Liver (tissue), 3 donors: ENCODE measurements around the gene IP6K1.

Experiments used
- ATF3 ChIP-seq: IDR thresholded peaks from 2 replicates; pipeline ENCODE4 v1.6.1; 2016; ENCODE audit warnings: antibody characterized with exemption
- CTCF ChIP-seq: fragments of 150-350 bp; IDR thresholded peaks from 2 replicates; pipeline ENCODE4 v1.5.1; 2017; ENCODE audit warnings: improper control_type of control experiment, low read depth, low read length; ENCODE audit not compliant: missing input control
- HNF4G ChIP-seq: IDR thresholded peaks from 2 replicates; pipeline ENCODE4 v1.6.1; 2016; ENCODE audit warnings: antibody characterized with exemption
- TF ChIP-seq, protein P1 (sequence below): IDR thresholded peaks from 2 replicates; pipeline ENCODE4 v1.6.1; 2016; ENCODE audit warnings: antibody characterized with exemption, mild to moderate bottlenecking
- donor health status: healthy.
- donor health status: healthy.

DNA sequence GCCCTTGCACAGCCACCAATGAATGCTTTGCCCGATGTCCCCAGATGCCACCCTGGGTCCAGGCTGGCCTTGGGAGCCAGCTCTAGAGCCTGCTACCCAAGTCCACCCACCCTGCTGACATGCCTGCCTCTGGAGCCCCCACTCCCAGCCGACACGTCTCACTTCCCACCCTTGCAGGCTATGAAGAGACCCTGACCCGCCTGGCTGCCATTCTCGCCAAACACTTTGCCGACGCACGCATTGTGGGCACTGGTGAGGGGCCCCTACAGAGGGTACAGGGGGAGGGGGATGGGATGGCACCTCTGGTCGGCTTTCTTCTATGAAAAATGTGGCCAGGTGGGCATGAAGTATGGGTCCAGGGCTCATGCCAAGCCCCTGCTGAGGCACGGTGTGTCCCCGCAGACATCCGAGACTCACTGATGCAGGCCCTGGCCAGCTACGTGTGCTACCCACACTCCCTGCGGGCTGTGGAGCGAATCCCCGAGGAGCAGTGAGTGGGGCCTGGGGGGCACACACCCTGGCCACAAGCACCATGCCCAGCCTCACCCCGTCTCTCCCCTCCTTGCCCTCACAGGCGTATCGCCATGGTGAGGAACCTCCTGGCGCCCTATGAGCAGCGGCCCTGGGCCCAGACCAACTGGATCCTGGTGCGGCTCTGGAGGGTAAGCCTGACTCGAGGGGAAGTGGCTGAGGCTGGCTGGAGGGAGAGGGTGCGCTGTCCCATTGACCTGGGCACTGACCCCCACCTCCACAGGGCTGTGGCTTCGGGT lies 72.8 kb downstream of the IP6K1 start:
- TF ChIP-seq, protein P1, sequence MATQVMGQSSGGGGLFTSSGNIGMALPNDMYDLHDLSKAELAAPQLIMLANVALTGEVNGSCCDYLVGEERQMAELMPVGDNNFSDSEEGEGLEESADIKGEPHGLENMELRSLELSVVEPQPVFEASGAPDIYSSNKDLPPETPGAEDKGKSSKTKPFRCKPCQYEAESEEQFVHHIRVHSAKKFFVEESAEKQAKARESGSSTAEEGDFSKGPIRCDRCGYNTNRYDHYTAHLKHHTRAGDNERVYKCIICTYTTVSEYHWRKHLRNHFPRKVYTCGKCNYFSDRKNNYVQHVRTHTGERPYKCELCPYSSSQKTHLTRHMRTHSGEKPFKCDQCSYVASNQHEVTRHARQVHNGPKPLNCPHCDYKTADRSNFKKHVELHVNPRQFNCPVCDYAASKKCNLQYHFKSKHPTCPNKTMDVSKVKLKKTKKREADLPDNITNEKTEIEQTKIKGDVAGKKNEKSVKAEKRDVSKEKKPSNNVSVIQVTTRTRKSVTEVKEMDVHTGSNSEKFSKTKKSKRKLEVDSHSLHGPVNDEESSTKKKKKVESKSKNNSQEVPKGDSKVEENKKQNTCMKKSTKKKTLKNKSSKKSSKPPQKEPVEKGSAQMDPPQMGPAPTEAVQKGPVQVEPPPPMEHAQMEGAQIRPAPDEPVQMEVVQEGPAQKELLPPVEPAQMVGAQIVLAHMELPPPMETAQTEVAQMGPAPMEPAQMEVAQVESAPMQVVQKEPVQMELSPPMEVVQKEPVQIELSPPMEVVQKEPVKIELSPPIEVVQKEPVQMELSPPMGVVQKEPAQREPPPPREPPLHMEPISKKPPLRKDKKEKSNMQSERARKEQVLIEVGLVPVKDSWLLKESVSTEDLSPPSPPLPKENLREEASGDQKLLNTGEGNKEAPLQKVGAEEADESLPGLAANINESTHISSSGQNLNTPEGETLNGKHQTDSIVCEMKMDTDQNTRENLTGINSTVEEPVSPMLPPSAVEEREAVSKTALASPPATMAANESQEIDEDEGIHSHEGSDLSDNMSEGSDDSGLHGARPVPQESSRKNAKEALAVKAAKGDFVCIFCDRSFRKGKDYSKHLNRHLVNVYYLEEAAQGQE: no peak
- TF ChIP-seq CTCF (no peak), HNF4G (no peak), ATF3 (no peak)
